GM23338 (cell line): ENCODE data around the gene LRIG1. TPM values are rescaled to one million over a fixed set of nuclear protein-coding genes. Genes with fewer than 3 reads are reported as not detected.
A peak's percentile ranks its signal among the peaks of the same experiment; 100 is the strongest.

Experiments used
- ATAC-seq: fragments of 200-7000 bp; cut with Tn5 transposase; 3 replicates; pipeline ENCODE4 v1.9.1; 2020
- DNase-seq: peaks from one replicate; pipeline ENCODE4 v3.0.0-alpha.2; 2015; ENCODE audit warnings: low spot score
- H2AFZ ChIP-seq: fragments of 200-600 bp; sonication (generic); 2 replicates; pipeline ENCODE4 v1.8.0; 2016; ENCODE audit warnings: antibody characterized with exemption, mild to moderate bottlenecking, moderate library complexity
- H3F3A ChIP-seq: fragments of 200-600 bp; sonication (generic); replicated peaks from 2 replicates; pipeline ENCODE4 v1.8.0; 2017; ENCODE audit warnings: antibody characterized with exemption, mixed run types, low read depth
- H3K27ac ChIP-seq: fragments of 200-600 bp; sonication (generic); 2 replicates; pipeline ENCODE4 v1.6.1; 2016; ENCODE audit warnings: low read depth
- H3K27me3 ChIP-seq: fragments of 200-600 bp; sonication (generic); 2 replicates; pipeline ENCODE4 v1.8.0; 2016; ENCODE audit warnings: mild to moderate bottlenecking, mixed run types, moderate library complexity; ENCODE audit not compliant: insufficient read depth
- H3K36me3 ChIP-seq: fragments of 200-600 bp; sonication (generic); 2 replicates; pipeline ENCODE4 v1.8.0; 2016; ENCODE audit warnings: mild to moderate bottlenecking; ENCODE audit not compliant: insufficient read depth
- H3K4me1 ChIP-seq: fragments of 200-600 bp; sonication (generic); 2 replicates; pipeline ENCODE4 v1.8.0; 2016; ENCODE audit warnings: mild to moderate bottlenecking, moderate library complexity; ENCODE audit not compliant: insufficient read depth
- H3K4me2 ChIP-seq: fragments of 200-600 bp; sonication (generic); 2 replicates; pipeline ENCODE4 v1.7.1; 2017; ENCODE audit warnings: mixed run types
- H3K4me3 ChIP-seq: fragments of 200-600 bp; sonication (generic); 2 replicates; pipeline ENCODE4 v1.6.1; 2016; ENCODE audit warnings: mixed run types
- H3K79me2 ChIP-seq: fragments of 200-600 bp; sonication (generic); replicated peaks from 2 replicates; pipeline ENCODE4 v1.8.0; 2017; ENCODE audit warnings: mild to moderate bottlenecking; ENCODE audit not compliant: insufficient read depth
- H3K9me2 ChIP-seq: fragments of 200-600 bp; sonication (generic); 2 replicates; pipeline ENCODE4 v1.8.0; 2017; ENCODE audit not compliant: insufficient read depth
- H4K20me1 ChIP-seq: fragments of 200-600 bp; sonication (generic); replicated peaks from 2 replicates; pipeline ENCODE4 v1.8.0; 2017; ENCODE audit warnings: mild to moderate bottlenecking; ENCODE audit not compliant: insufficient read depth
- H3K27ac Mint-ChIP-seq: 2 replicates; pipeline ENCODE4 v1.8.0; 2020; ENCODE audit warnings: inconsistent platforms, mild to moderate bottlenecking, moderate library complexity, mixed read lengths
- H3K27me3 Mint-ChIP-seq: 3 replicates; pipeline ENCODE4 v1.8.0; 2022; ENCODE audit warnings: low read depth, mild to moderate bottlenecking, moderate library complexity, mixed read lengths, inconsistent platforms; ENCODE audit not compliant: insufficient read depth, poor library complexity
- H3K36me3 Mint-ChIP-seq: 3 replicates; pipeline ENCODE4 v1.8.0; 2021; ENCODE audit warnings: low read depth, mild to moderate bottlenecking, inconsistent platforms, moderate library complexity, mixed read lengths
- H3K4me1 Mint-ChIP-seq: 3 replicates; pipeline ENCODE4 v1.8.0; 2020; ENCODE audit warnings: mild to moderate bottlenecking, inconsistent platforms, mixed read lengths
- H3K4me3 Mint-ChIP-seq: 3 replicates; pipeline ENCODE4 v1.8.0; 2021; ENCODE audit warnings: moderate library complexity, mild to moderate bottlenecking, inconsistent platforms, mixed read lengths
- H3K9me3 Mint-ChIP-seq: 3 replicates; pipeline ENCODE4 v1.8.0; 2020; ENCODE audit warnings: moderate library complexity, mild to moderate bottlenecking, inconsistent platforms, mixed read lengths
- CREB1 ChIP-seq: fragments of 250-450 bp; sonication (Bioruptor Pico); IDR thresholded peaks from 2 replicates; pipeline ENCODE4 v1.5.0; 2020; ENCODE audit warnings: low read depth, mild to moderate bottlenecking, moderate library complexity
- ETS1 ChIP-seq: IDR thresholded peaks from 2 replicates; pipeline ENCODE4 v1.6.1; 2016; ENCODE audit warnings: antibody characterized with exemption
- EZH2 ChIP-seq: fragments of 200-600 bp; sonication (generic); IDR thresholded peaks from one replicate; pipeline ENCODE4 v1.8.0; 2017; ENCODE audit warnings: antibody characterized with exemption, mild to moderate bottlenecking, low read depth; ENCODE audit not compliant: unreplicated experiment
- EZH2phosphoT487 ChIP-seq: fragments of 200-600 bp; sonication (generic); IDR thresholded peaks from one replicate; pipeline ENCODE4 v1.8.1; 2018; ENCODE audit warnings: antibody characterized with exemption; ENCODE audit not compliant: unreplicated experiment
- JUNB ChIP-seq: IDR thresholded peaks from one replicate; pipeline ENCODE4 v1.6.1; 2016; ENCODE audit warnings: antibody characterized with exemption; ENCODE audit not compliant: unreplicated experiment
- NANOG ChIP-seq: IDR thresholded peaks from 2 replicates; pipeline ENCODE4 v1.6.1; 2016; ENCODE audit warnings: antibody characterized with exemption, borderline replicate concordance
- POLR2AphosphoS5 ChIP-seq: IDR thresholded peaks from 2 replicates; pipeline ENCODE4 v1.6.1; 2016; ENCODE audit warnings: antibody characterized with exemption, low read depth
- REST ChIP-seq: IDR thresholded peaks from one replicate; pipeline ENCODE4 v1.6.1; 2018; ENCODE audit warnings: antibody characterized with exemption; ENCODE audit not compliant: unreplicated experiment
- STAT1 ChIP-seq: IDR thresholded peaks from one replicate; pipeline ENCODE4 v1.6.1; 2016; ENCODE audit warnings: antibody characterized with exemption; ENCODE audit not compliant: unreplicated experiment
- ZNF114 ChIP-seq: fragments of 250-450 bp; sonication (Bioruptor Pico); IDR thresholded peaks from 2 replicates; pipeline ENCODE4 v1.5.0; 2020; ENCODE audit warnings: mild to moderate bottlenecking, moderate library complexity
- ZNF331 ChIP-seq: fragments of 250-450 bp; sonication (Bioruptor Pico); IDR thresholded peaks from 2 replicates; pipeline ENCODE4 v1.5.0; 2020; ENCODE audit warnings: low read depth, mild to moderate bottlenecking, moderate library complexity
- ZNF462 ChIP-seq: fragments of 250-450 bp; sonication (Bioruptor Pico); IDR thresholded peaks from 2 replicates; pipeline ENCODE4 v1.5.0; 2020; ENCODE audit warnings: mild to moderate bottlenecking, moderate library complexity
- polyA plus RNA-seq: library from polyadenylated mRNA; unstranded; fragments of >200 nt; fragmentation: Nextera tagmentation; extraction: Ambion mirVana; gene quantifications from 2 replicates; pipeline ENCODE4 v1.2.1, GENCODE V29; 2016
- total RNA-seq: library from RNA; depleted of rRNA; stranded (reverse); fragments of >200 nt; shearing (Covaris generic); gene quantifications from 2 replicates; pipeline ENCODE4 v1.2.3, GENCODE V29; 2014
- TF ChIP-seq, protein P1 (sequence below), 2 experiments: fragments of 200-600 bp in 1 of 2; sonication (generic) in 1 of 2; conservative IDR thresholded peaks; 2 replicates each; pipeline versions ENCODE4 v1.5.1 to v1.6.1; 2016 to 2017; ENCODE audit warnings: antibody characterized with exemption in 2 of 2, low read depth in 2 of 2, mild to moderate bottlenecking in 2 of 2, moderate library complexity in 1 of 2

The LRIG1 gene
- total and polyA plus RNA-seq, 2 experiments from 2014 or later, result 40.0 to 134 TPM

- Histone ChIP-seq H4K20me1 (no peaks in the 10 kb centered on the region), H2AFZ (no peak overlapping the region), H3K79me2 (no peaks in the 10 kb centered on the region), H3K9me2 (no peaks in the 10 kb centered on the region), H3K4me3 (no peak overlapping the region), H3K27me3 (no peaks in the 10 kb centered on the region), H3K36me3 (no peaks in the 10 kb centered on the region), H3F3A (no peaks in the 10 kb centered on the region), H3K4me2 (peak overlapping the region; percentile 50; the same call in 1 of the 2 replicates), H3K4me1 (peaks cover 17% of the 10 kb centered on the region), H3K27ac (no peak overlapping the region)
- H3K27ac Mint-ChIP-seq, result no peak overlapping the region
- no peaks in the 10 kb centered on the region for H3K36me3 Mint-ChIP-seq
- no peak overlapping the region for H3K4me3 Mint-ChIP-seq
- DNase-seq (no peak), ATAC-seq (no peak)
- peaks cover 2% of the 10 kb centered on the region for H3K27me3 Mint-ChIP-seq
- TF ChIP-seq REST (no peak), ZNF114 (no peak), EZH2phosphoT487 (no peak), ETS1 (no peak), STAT1 (no peak), ZNF462 (CRISPR knock-in tag) (no peak), NANOG (no peak), ZNF331 (CRISPR knock-in tag) (no peak), CREB1 (no peak), POLR2AphosphoS5 (no peak), EZH2 (no peak), JUNB (no peak)
- TF ChIP-seq, protein P1, sequence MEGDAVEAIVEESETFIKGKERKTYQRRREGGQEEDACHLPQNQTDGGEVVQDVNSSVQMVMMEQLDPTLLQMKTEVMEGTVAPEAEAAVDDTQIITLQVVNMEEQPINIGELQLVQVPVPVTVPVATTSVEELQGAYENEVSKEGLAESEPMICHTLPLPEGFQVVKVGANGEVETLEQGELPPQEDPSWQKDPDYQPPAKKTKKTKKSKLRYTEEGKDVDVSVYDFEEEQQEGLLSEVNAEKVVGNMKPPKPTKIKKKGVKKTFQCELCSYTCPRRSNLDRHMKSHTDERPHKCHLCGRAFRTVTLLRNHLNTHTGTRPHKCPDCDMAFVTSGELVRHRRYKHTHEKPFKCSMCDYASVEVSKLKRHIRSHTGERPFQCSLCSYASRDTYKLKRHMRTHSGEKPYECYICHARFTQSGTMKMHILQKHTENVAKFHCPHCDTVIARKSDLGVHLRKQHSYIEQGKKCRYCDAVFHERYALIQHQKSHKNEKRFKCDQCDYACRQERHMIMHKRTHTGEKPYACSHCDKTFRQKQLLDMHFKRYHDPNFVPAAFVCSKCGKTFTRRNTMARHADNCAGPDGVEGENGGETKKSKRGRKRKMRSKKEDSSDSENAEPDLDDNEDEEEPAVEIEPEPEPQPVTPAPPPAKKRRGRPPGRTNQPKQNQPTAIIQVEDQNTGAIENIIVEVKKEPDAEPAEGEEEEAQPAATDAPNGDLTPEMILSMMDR (conservative IDR thresholded peaks at IDR 0.05; ENCODE audit: low read depth in 2 of 2), result no peak
- H3K4me1 Mint-ChIP-seq, result peaks cover 24% of the 10 kb centered on the region
- no peaks in the 10 kb centered on the region for H3K9me3 Mint-ChIP-seq
Observed at GRCh38 chr3:66365080-66365479, 135.7 kb downstream of the LRIG1 start.
